Skin of body (tissue), 2 donors: ENCODE measurements around the gene ALDH8A1. TPM values are rescaled to one million over a fixed set of nuclear protein-coding genes. Genes with fewer than 3 reads are reported as not detected.

Source experiments
- DNase-seq: peaks from one replicate; lab custom pipeline; 2025; lab: John Stamatoyannopoulos, UW
- total RNA-seq: library from RNA; depleted of rRNA; stranded (reverse); fragments of >200 nt; gene quantifications from one replicate; pipeline ENCODE4 v1.2.3, GENCODE V29; 2014

Gene ALDH8A1
- 0.99 TPM for total RNA-seq

- DNase-seq, result no peak
Observed at GRCh38 chr6:134949927-134950326, at the start of gene ALDH8A1. Gene ALDH8A1 (minus strand): TSS chr6:134950101. CDS start chr6:134950053, 48 bp downstream.

GRCh38 chr6:134999107-134999506 lies 49.2 kb upstream of the ALDH8A1 start:
- DNase-seq, result no peak

GRCh38 chr6:134997133-134997995 lies 47.5 kb upstream of the ALDH8A1 start:
- no peak for DNase-seq

- DNase-seq, result no peak
Observed at GRCh38 chr6:134995536-134995935, 45.6 kb upstream of the ALDH8A1 start.

GRCh38 chr6:134994431-134994830 lies 44.5 kb upstream of the ALDH8A1 start:
- DNase-seq, result no peak

- no peak for DNase-seq
Observed at GRCh38 chr6:134992155-134992554, 42.3 kb upstream of the ALDH8A1 start.

GRCh38 chr6:134990262-134990661 lies 40.4 kb upstream of the ALDH8A1 start:
- DNase-seq, result no peak

- DNase-seq, result no peak
Observed at GRCh38 chr6:134984821-134985220, 34.9 kb upstream of the ALDH8A1 start.

GRCh38 chr6:134983823-134984222 lies 33.9 kb upstream of the ALDH8A1 start:
- DNase-seq, result no peak

- no peak for DNase-seq
Observed at GRCh38 chr6:134982161-134982560, 32.3 kb upstream of the ALDH8A1 start.

- no peak for DNase-seq
Observed at GRCh38 chr6:134980846-134981245, 30.9 kb upstream of the ALDH8A1 start.

GRCh38 chr6:134979142-134979541 lies 29.2 kb upstream of the ALDH8A1 start:
- DNase-seq, result no peak

- DNase-seq, result no peak
Observed at GRCh38 chr6:134974370-134974769, 24.5 kb upstream of the ALDH8A1 start.

GRCh38 chr6:134967711-134968110 lies 17.8 kb upstream of the ALDH8A1 start:
- no peak for DNase-seq

- DNase-seq, result no peak
Observed at GRCh38 chr6:134964451-134965203, 14.7 kb upstream of the ALDH8A1 start.

GRCh38 chr6:134962421-134962820 lies 12.5 kb upstream of the ALDH8A1 start:
- DNase-seq, result no peak

GRCh38 chr6:134961366-134961765 lies 11.5 kb upstream of the ALDH8A1 start:
- no peak for DNase-seq

GRCh38 chr6:134959603-134960002 lies 9.7 kb upstream of the ALDH8A1 start:
- DNase-seq, result no peak

- no peak for DNase-seq
Observed at GRCh38 chr6:134956676-134957075, 6.8 kb upstream of the ALDH8A1 start.

- no peak for DNase-seq
Observed at GRCh38 chr6:134956032-134956431, 6.1 kb upstream of the ALDH8A1 start.

- no peak for DNase-seq
Observed at GRCh38 chr6:134954272-134955000, 4.5 kb upstream of the ALDH8A1 start.
